Body of pancreas (tissue), 4 donors: ENCODE measurements around the gene MST1R.

Experiments
- POLR2A ChIP-seq, 3 donors: fragments of 450-650 bp; IDR thresholded peaks; one replicate each; pipeline ENCODE4 v1.6.1; 2016; ENCODE audit warnings: antibody characterized with exemption in 3 of 3, mild to moderate bottlenecking in 2 of 3
- TF ChIP-seq, protein P1 (sequence below), 7 experiments: fragments of 450-650 bp in 4 of 7; fragments of 200-600 bp in 3 of 7; sonication (generic) in 3 of 7; IDR thresholded peaks; one replicate each; pipeline ENCODE4 v1.5.1; 2016 to 2019; ENCODE audit warnings: antibody characterized with exemption in 7 of 7

DNA sequence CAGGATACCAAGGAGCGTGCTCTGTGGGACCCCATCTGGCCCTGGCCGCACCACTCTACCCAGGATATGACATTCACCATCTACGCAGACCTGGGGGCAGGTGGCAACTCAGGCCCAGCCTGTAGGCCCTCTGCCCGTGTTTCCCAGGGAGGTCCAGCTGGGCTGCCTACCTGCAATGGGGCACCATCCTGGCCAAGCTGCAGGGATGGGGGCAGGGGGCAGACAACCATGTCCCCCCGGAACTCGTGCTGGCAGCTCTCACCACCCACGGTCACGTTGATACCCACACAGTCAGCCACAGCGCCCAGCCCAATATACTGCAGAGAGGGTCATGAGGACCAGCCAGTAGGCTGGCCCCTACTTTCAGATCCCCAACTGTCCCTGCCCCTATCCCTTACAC is 7.9 kb downstream of the MST1R start:
- TF ChIP-seq, protein P1, sequence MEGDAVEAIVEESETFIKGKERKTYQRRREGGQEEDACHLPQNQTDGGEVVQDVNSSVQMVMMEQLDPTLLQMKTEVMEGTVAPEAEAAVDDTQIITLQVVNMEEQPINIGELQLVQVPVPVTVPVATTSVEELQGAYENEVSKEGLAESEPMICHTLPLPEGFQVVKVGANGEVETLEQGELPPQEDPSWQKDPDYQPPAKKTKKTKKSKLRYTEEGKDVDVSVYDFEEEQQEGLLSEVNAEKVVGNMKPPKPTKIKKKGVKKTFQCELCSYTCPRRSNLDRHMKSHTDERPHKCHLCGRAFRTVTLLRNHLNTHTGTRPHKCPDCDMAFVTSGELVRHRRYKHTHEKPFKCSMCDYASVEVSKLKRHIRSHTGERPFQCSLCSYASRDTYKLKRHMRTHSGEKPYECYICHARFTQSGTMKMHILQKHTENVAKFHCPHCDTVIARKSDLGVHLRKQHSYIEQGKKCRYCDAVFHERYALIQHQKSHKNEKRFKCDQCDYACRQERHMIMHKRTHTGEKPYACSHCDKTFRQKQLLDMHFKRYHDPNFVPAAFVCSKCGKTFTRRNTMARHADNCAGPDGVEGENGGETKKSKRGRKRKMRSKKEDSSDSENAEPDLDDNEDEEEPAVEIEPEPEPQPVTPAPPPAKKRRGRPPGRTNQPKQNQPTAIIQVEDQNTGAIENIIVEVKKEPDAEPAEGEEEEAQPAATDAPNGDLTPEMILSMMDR (IDR thresholded peaks at IDR 0.05) = no peak
- TF ChIP-seq POLR2A (IDR thresholded peaks at IDR 0.05) = no peak
